Gastrocnemius medialis (tissue), 4 donors: ENCODE data around the gene HIPK2. TPM values are rescaled to one million over a fixed set of nuclear protein-coding genes. Genes with fewer than 3 reads are reported as not detected.

Experiments
- ATAC-seq, 2 donors: fragments of 150-250 bp; one replicate each; pipeline ENCODE4 v1.9.1; 2016
- DNase-seq, 2 donors: peaks; one replicate each; pipeline ENCODE4 v3.0.0-alpha.2; 2019
- H3K27ac ChIP-seq, 4 donors: fragments of 200-600 bp; sonication (generic); 1 replicate in 1 of 4; 2 replicates in 3 of 4; pipeline ENCODE4 v1.5.1; 2016 to 2018; ENCODE audit warnings: mild to moderate bottlenecking in 2 of 4, moderate library complexity in 1 of 4
- H3K27me3 ChIP-seq, 3 donors: fragments of 200-600 bp; sonication (generic) in 2 of 3; 1 replicate in 1 of 3; 2 replicates in 2 of 3; pipeline versions ENCODE4 v1.5.1 to v1.6.0; 2016 to 2019; ENCODE audit warnings: mild to moderate bottlenecking in 1 of 3, moderate library complexity in 1 of 3
- H3K36me3 ChIP-seq, 2 donors: fragments of 200-600 bp; sonication (generic) in 1 of 2; one replicate each; pipeline ENCODE4 v1.5.1; 2017 to 2018
- H3K4me1 ChIP-seq, 2 donors: fragments of 200-600 bp; sonication (generic) in 1 of 2; one replicate each; pipeline ENCODE4 v1.5.1; 2016 to 2017; ENCODE audit warnings: mild to moderate bottlenecking in 2 of 2
- H3K4me3 ChIP-seq, 4 donors: fragments of 200-600 bp; sonication (generic) in 3 of 4; 1 replicate in 1 of 4; 2 replicates in 3 of 4; pipeline ENCODE4 v1.5.1; 2016 to 2019; ENCODE audit warnings: mild to moderate bottlenecking in 2 of 4
- H3K9me3 ChIP-seq, 3 donors: fragments of 200-600 bp; sonication (generic) in 2 of 3; 1 replicate in 1 of 3; 2 replicates in 2 of 3; pipeline ENCODE4 v1.5.1; 2016 to 2019
- POLR2A ChIP-seq, 2 donors: fragments of 450-650 bp; IDR thresholded peaks; one replicate each; pipeline ENCODE4 v1.6.1; 2017; ENCODE audit warnings: antibody characterized with exemption in 2 of 2, mild to moderate bottlenecking in 2 of 2, moderate library complexity in 2 of 2
- in situ Hi-C, 4 donors: fragments of 200-750 bp; cut with MboI; loops; one replicate each; pipeline versions ENCODE4 v1.15.0 to v1.8.0; 2017; ENCODE audit warnings: low sequenced_read_pairs in 4 of 4
- intact Hi-C: fragments of 100-400 bp; cut with DNase I; formaldehyde crosslinking; loops from one replicate; pipeline ENCODE4 v1.15.1; 2023; ENCODE audit warnings: low total_unique reads
- total RNA-seq, 4 donors: library from RNA; depleted of rRNA; stranded (reverse); fragments of >200 nt; gene quantifications; one replicate each; pipeline versions ENCODE4 v1.1.0 to v1.2.3, GENCODE V29; 2016
- TF ChIP-seq, protein P1 (sequence below), 5 experiments: fragments of 450-650 bp in 3 of 5; fragments of 200-600 bp in 2 of 5; sonication (generic) in 2 of 5; IDR thresholded peaks in 4 of 5; conservative IDR thresholded peaks in 1 of 5; 1 replicate in 4 of 5; 2 replicates in 1 of 5; pipeline ENCODE4 v1.5.1; 2016 to 2019; ENCODE audit warnings: antibody characterized with exemption in 5 of 5, mild to moderate bottlenecking in 3 of 5, moderate library complexity in 3 of 5

The HIPK2 gene
- total RNA-seq, 4 donors from 2014 or later = 30.5 to 77.4 (median 58.9) TPM

DNA sequence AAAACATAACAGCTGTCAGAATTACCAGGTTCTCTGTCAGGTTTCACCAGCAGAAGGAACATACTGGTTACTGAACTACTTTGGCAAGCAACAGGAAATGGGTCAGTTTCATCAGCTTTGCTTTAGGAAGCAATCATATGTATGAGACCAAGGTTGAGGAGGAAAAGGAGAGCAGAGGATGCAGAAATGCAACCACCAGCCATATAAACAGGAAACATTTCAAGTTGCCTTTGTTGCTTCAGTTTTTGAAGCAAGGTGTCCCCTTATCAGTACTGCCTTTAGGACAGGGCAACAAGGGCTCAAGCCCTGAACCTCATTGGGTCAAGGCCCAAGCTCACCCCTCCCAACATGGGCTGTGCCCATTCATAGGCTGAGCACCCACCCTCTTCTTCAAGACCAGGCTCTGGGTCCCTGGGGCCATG is 10.2 kb downstream of the HIPK2 start:
- H3K27me3 ChIP-seq = no peaks in the 10 kb centered on the region
- intact Hi-C loops = no loop called here
- TF ChIP-seq POLR2A (IDR thresholded peaks at IDR 0.05) = no peak
- TF ChIP-seq, protein P1, sequence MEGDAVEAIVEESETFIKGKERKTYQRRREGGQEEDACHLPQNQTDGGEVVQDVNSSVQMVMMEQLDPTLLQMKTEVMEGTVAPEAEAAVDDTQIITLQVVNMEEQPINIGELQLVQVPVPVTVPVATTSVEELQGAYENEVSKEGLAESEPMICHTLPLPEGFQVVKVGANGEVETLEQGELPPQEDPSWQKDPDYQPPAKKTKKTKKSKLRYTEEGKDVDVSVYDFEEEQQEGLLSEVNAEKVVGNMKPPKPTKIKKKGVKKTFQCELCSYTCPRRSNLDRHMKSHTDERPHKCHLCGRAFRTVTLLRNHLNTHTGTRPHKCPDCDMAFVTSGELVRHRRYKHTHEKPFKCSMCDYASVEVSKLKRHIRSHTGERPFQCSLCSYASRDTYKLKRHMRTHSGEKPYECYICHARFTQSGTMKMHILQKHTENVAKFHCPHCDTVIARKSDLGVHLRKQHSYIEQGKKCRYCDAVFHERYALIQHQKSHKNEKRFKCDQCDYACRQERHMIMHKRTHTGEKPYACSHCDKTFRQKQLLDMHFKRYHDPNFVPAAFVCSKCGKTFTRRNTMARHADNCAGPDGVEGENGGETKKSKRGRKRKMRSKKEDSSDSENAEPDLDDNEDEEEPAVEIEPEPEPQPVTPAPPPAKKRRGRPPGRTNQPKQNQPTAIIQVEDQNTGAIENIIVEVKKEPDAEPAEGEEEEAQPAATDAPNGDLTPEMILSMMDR (IDR thresholded peaks at IDR 0.05 in 4 of 5, conservative IDR thresholded peaks at IDR 0.05 in 1 of 5) = no peak
- peaks cover 0 to 9% of the 10 kb centered on the region in 2 donors for H3K36me3 ChIP-seq
- peak overlapping the region in 3 of 4 donors; percentile 7 to 24 (median 16) for H3K27ac ChIP-seq
- in situ Hi-C loops = loop anchor here in 2 of 4 donors (10.0 to 25.0 kb wide), 2 partner anchors 123 to 395 kb away; no protein-coding TSS in a partner anchor
- ATAC-seq (peak in 1 of 2 donors; percentile 8), DNase-seq (no peak)
- H3K4me3 ChIP-seq = no peak overlapping the region
- no peaks in the 10 kb centered on the region for H3K9me3 ChIP-seq
- H3K4me1 ChIP-seq = peaks cover 50 to 53% of the 10 kb centered on the region in 2 donors

DNA sequence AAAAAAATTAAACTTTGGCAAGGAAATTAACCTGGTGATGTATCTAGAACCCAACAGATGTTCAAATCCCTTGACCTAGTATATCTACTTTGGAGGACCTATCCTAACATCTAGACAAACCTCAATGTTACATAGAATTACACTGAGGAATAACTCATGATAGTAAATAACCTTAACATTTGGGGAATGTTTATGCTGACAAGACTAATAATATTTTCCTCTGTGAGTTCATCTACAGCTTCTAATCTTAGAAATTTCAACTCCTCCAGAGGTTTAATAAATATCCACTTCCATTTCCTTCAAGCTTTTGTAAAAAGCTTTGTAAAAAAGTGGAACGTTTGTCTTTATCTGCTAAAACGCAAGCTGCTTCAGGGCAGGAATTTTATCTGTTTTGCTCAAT is 12.7 kb downstream of the HIPK2 start:
- Histone ChIP-seq H3K27ac (no peak overlapping the region), H3K4me1 (peaks cover 56 to 62% of the 10 kb centered on the region in 2 donors), H3K27me3 (no peaks in the 10 kb centered on the region), H3K36me3 (peaks cover 0 to under 1% of the 10 kb centered on the region in 2 donors), H3K9me3 (no peaks in the 10 kb centered on the region), H3K4me3 (no peak overlapping the region)
- TF ChIP-seq, protein P1 (IDR thresholded peaks at IDR 0.05 in 4 of 5, conservative IDR thresholded peaks at IDR 0.05 in 1 of 5) = no peak
- no peak for TF ChIP-seq POLR2A (IDR thresholded peaks at IDR 0.05)
- ATAC-seq (no peak), DNase-seq (no peak)
- intact Hi-C loops = no loop called here
- in situ Hi-C loops = loop anchor here in 2 of 4 donors (10.0 to 25.0 kb wide), 2 partner anchors 120 to 397 kb away; no protein-coding TSS in a partner anchor

DNA sequence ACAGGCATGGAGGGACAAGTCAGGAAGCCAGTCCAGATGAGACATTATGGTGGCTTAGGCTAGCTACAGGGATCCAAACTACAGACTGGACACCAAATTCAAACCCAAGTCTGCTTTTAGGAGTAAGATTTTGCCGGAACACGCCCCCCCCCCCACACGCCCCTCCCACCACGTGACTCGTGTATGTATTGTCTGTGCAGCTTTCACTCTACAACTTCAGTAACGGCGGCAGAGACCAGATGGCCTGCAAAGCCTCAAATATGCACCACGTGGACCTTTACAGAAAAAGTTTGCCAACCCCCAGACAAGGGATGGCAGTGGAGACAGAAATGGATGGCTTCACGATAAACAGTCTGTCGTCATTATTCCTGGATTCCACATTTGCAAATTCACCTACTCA is 14.5 kb downstream of the HIPK2 start:
- ATAC-seq = no peak
- Histone ChIP-seq H3K9me3 (no peaks in the 10 kb centered on the region), H3K27ac (no peak overlapping the region), H3K4me1 (peaks cover 53 to 55% of the 10 kb centered on the region in 2 donors), H3K4me3 (no peak overlapping the region), H3K27me3 (no peaks in the 10 kb centered on the region), H3K36me3 (no peaks in the 10 kb centered on the region)
- DNase-seq = no peak
- TF ChIP-seq, protein P1 (IDR thresholded peaks at IDR 0.05 in 4 of 5, conservative IDR thresholded peaks at IDR 0.05 in 1 of 5) = no peak
- in situ Hi-C loops (loop anchor here in 2 of 4 donors (10.0 to 25.0 kb wide), 2 partner anchors 119 to 399 kb away; no protein-coding TSS in a partner anchor), intact Hi-C loops (no loop called here)

DNA sequence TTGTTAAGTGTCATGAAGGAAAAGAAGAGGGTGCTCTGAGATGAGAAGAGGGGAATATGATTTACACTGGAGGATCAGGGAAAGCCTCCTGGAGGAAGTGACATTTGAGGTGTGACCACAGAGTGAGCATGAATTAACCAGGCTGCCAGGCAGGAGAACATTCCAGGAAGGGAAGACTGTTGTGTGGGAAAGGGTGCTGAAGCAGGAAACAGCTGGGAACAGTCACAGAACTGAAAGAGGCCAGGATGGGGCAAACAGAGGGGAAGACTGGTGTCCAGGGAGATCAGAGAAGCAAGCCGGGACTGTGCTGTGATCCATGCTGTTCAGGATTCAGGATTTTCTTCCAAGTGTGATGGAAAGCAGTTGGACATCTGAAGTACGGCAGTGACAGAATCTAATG is 14.9 kb downstream of the HIPK2 start:
- TF ChIP-seq, protein P1 (IDR thresholded peaks at IDR 0.05 in 4 of 5, conservative IDR thresholded peaks at IDR 0.05 in 1 of 5) = no peak
- TF ChIP-seq POLR2A (IDR thresholded peaks at IDR 0.05) = no peak
- DNase-seq = no peak
- H3K9me3 ChIP-seq = no peaks in the 10 kb centered on the region
- ATAC-seq = no peak
- H3K36me3 ChIP-seq = no peaks in the 10 kb centered on the region
- no peak overlapping the region for H3K27ac ChIP-seq
- in situ Hi-C loops (loop anchor here in 2 of 4 donors (10.0 to 25.0 kb wide), 2 partner anchors 118 to 399 kb away; no protein-coding TSS in a partner anchor), intact Hi-C loops (no loop called here)
- no peak overlapping the region for H3K4me3 ChIP-seq
- H3K27me3 ChIP-seq = no peaks in the 10 kb centered on the region
- peaks cover 50 to 54% of the 10 kb centered on the region in 2 donors for H3K4me1 ChIP-seq
